Activated T-helper 2 cell treated with anti-CD3 and anti-CD28 coated beads, Interferon-gamma antibody, Interleukin-2, Interleukin-4, amounts not matched to agents 10 μg/mL and 5 μg/mL and 100 μg/mL, durations not matched to agents 14 hours and 24 hours and 36 hours (primary cell): ENCODE measurements around the gene PFDN5. TPM values are rescaled to one million over a fixed set of nuclear protein-coding genes. Genes with fewer than 3 reads are reported as not detected.
A peak's percentile ranks its signal among the peaks of the same experiment; 100 is the strongest.

Source experiments
- DNase-seq: peaks from one replicate; pipeline ENCODE4 v3.0.0; 2021; ENCODE audit warnings: low spot score
- H3K27ac Mint-ChIP-seq: one replicate; pipeline ENCODE4 v1.8.0; 2021; ENCODE audit warnings: mixed read lengths
- H3K27me3 Mint-ChIP-seq: one replicate; pipeline ENCODE4 v1.8.0; 2021; ENCODE audit warnings: low read depth, mixed read lengths
- H3K36me3 Mint-ChIP-seq: one replicate; pipeline ENCODE4 v1.8.0; 2021; ENCODE audit warnings: low read depth, mixed read lengths
- H3K4me1 Mint-ChIP-seq: one replicate; pipeline ENCODE4 v1.8.0; 2021; ENCODE audit warnings: low read depth, mixed read lengths
- H3K4me3 Mint-ChIP-seq: one replicate; pipeline ENCODE4 v1.8.0; 2021; ENCODE audit warnings: low read depth, mild to moderate bottlenecking, moderate library complexity, mixed read lengths
- H3K9me3 Mint-ChIP-seq: one replicate; pipeline ENCODE4 v1.8.0; 2021; ENCODE audit warnings: mixed read lengths
- intact Hi-C: fragments of 100-400 bp; cut with micrococcal nuclease; formaldehyde crosslinking; loops from one replicate; pipeline ENCODE4 v1.15.1; 2023
- total RNA-seq: library from RNA; stranded (reverse); gene quantifications from 2 replicates; pipeline ENCODE4 v1.2.3, GENCODE V29; 2022

The PFDN5 gene
- total RNA-seq: 321 and 326 TPM in 2 replicates

DNA sequence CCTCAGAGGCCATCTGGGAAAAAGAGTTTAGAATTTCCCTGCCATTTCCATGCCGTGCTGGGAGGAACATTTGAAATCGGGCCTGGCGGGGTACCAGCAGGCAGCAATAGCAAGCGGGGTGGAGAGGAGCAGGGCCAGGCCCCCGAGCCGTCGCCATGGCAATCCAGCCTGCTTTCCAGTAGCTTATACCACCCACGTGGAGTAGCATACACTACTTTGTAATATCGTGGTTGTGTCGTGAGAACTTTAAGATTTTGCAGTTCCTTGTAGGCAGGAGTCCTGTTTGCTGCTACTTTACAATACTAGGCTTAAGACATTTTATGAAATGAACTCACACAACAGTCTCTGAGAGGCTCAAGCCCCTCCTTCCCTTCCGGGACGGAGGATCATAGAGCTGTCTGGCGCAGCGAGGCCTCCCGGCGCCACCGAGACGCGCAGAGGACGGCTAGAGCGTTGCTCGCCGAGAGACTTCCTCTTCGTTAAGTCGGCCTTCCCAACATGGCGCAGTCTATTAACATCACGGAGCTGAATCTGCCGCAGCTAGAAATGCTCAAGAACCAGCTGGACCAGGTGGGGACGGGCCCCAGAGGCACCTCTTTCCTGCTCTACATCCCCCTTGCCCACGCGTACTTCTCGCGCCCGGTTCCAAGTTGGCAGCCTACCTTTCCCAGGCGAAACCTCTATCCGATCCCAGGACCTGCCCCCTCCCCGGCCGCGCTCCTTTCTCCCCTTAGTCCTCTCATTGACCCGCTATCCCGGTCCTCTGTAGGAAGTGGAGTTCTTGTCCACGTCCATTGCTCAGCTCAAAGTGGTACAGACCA lies at the start of gene PFDN5:
Gene PFDN5 (plus strand): TSS at position 473 of the 821 bp plus-strand sequence. CDS start 26 bp downstream, at position 499.
- Mint-ChIP-seq H3K36me3 (peaks cover 89% of the 10 kb centered on the region), H3K4me1 (peaks cover 40% of the 10 kb centered on the region), H3K27ac (peak within 1 kb of the TSS; percentile 92), H3K4me3 (peak within 1 kb of the TSS; percentile 98), H3K9me3 (no peaks in the 10 kb centered on the region), H3K27me3 (no peaks in the 10 kb centered on the region)
- peak; percentile 86 for DNase-seq
- intact Hi-C loops: loop anchor here (1.0 to 5.0 kb wide), 5 partner anchors 26 to 87 kb away; partner anchors contain the start of genes AAAS, ESPL1 and SP1

DNA sequence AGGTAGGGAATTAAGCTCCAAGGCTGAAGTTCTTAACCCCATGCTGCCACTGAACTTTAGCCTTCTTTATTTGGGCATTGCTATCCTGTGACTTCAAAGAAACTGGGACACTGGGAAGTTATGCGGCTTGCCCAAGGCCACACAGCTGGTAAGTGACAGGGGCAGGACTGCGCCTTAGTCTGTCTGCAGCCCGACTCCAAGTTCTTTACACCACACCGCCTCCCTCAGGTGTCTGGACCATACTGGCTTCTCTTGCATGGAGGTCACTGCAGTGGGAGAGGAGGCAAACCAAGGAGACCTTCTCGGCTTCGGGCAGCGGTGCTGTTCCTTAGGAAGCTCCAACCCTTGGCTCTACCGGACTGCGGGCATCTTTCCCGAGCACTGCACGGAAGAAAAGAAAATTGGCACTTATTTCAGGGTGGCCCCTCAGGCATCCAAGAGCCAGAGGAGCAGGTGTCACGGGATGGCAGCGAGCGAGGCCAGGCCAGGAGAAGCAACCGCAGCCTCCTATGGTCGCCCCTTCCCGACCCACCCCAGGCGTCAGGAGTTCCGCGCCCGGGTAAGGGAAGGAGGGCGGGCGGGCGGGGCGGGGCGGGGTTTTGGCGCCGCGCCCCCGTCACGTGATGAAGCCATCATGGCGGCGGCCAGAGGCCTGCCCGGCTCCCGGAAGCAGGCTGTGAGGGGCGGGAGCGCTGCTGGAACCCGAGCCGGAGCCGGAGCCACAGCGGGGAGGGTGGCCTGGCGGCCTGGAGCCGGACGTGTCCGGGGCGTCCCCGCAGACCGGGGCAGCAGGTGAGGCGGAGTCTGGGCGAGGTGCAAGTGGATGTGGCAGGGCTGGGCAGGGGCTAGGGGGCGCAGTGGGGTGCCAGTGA lies 43.6 kb upstream of the PFDN5 start:
- peaks cover 26% of the 10 kb centered on the region for H3K36me3 Mint-ChIP-seq
- H3K27me3 Mint-ChIP-seq: peaks cover 2% of the 10 kb centered on the region
- peak overlapping the region; percentile 94 for H3K4me3 Mint-ChIP-seq
- peak; percentile 70 for DNase-seq
- intact Hi-C loops: loop anchor here (1.0 to 5.0 kb wide), 5 partner anchors 17 to 46 kb away; partner anchors contain the start of genes ESPL1, MYG1, PFDN5 and RARG
- H3K9me3 Mint-ChIP-seq: no peaks in the 10 kb centered on the region
- peaks cover 37% of the 10 kb centered on the region for H3K4me1 Mint-ChIP-seq
- H3K27ac Mint-ChIP-seq: peak overlapping the region; percentile 86

DNA sequence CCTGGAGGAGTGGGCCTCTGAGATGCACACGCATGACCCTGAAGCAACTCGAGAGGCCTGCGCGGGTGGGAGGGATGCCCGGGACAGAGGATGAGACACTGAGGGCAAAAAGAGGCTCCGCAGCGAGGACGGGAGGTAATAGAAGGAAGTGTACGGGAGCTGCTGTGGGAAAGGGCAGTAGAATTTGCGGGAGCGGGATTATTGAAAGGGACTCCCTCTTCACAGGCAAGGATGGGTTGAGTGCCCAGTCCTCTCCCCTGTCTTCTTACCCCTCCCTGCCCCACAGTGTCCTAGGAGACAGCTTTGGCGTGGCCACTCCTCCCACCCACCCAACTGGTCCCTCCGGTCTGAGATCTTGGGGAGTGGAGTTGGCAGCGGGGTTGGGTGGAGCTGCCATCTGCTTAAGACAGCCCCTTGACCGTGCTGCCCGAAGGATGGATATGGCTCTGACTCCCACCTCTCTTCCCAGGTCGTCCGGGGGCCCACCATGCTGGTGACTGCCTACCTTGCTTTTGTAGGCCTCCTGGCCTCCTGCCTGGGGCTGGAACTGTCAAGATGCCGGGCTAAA lies 42.9 kb upstream of the PFDN5 start:
- intact Hi-C loops: loop anchor here (1.0 to 5.0 kb wide), 3 partner anchors 16 to 45 kb away; partner anchors contain the start of genes ESPL1, MYG1, PFDN5 and RARG
- Mint-ChIP-seq H3K36me3 (peaks cover 26% of the 10 kb centered on the region), H3K9me3 (no peaks in the 10 kb centered on the region), H3K4me1 (peaks cover 37% of the 10 kb centered on the region), H3K27me3 (peaks cover 2% of the 10 kb centered on the region), H3K27ac (peak overlapping the region; percentile 82), H3K4me3 (peak overlapping the region; percentile 94)
- DNase-seq: no peak

DNA sequence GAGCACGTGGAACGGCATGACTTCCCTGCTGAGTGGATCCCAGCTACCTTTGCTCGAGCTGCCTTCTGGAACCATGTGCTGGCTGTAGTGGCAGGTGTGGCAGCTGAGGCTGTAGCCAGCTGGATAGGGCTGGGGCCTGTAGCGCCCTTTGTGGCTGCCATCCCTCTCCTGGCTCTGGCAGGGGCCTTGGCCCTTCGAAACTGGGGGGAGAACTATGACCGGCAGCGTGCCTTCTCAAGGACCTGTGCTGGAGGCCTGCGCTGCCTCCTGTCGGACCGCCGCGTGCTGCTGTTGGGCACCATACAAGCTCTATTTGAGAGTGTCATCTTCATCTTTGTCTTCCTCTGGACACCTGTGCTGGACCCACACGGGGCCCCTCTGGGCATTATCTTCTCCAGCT lies 42.0 kb upstream of the PFDN5 start:
- peaks cover 37% of the 10 kb centered on the region for H3K4me1 Mint-ChIP-seq
- peak overlapping the region; percentile 37 for H3K27ac Mint-ChIP-seq
- peak overlapping the region; percentile 94 for H3K4me3 Mint-ChIP-seq
- peaks cover 26% of the 10 kb centered on the region for H3K36me3 Mint-ChIP-seq
- peaks cover 2% of the 10 kb centered on the region for H3K27me3 Mint-ChIP-seq
- DNase-seq: no peak
- intact Hi-C loops: loop anchor here (2.0 to 5.0 kb wide), 2 partner anchors 20 to 44 kb away; partner anchors contain the start of genes MYG1, PFDN5 and RARG
- no peaks in the 10 kb centered on the region for H3K9me3 Mint-ChIP-seq

DNA sequence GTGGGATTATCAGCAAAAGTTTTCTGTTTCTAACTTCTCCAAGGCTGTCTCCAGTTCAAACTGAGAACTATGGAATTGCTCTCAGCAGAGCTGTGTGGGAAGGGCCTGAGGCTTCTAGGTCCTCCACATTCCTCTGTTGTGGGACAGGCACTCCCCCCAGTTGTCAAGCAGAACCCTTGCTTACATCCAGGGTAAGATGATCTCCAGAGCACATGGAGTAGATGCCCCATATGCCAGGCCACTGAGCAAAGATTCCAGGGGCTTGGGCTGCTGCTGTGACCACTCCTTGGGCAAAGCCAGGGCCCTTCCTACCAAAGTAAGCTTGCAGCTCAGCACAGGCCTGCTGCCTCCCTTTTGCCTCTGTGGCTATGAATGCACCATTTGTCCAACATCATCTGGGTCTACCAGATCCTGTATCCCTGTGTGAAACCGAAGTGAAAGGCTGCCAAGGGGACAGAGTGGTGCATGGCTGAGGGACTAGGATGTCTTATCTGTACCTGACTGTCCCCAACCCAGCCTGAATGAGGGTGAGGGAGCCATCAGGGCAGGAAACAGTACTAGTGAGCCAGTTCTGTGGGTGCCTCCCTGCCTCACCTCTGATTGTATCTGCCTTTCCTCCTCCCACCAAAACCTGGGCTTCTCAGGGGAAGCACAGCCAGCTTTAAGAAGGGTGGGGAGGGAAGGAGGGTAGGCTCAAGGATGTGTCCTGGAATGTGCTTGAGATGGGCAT lies 40.4 kb upstream of the PFDN5 start:
- peaks cover 26% of the 10 kb centered on the region for H3K36me3 Mint-ChIP-seq
- H3K27me3 Mint-ChIP-seq: no peaks in the 10 kb centered on the region
- intact Hi-C loops: loop anchor here (5.0 kb wide), 1 partner anchor 42 kb away; the partner anchor contains the start of genes MYG1 and PFDN5
- peaks cover 42% of the 10 kb centered on the region for H3K4me1 Mint-ChIP-seq
- no peak overlapping the region for H3K27ac Mint-ChIP-seq
- H3K9me3 Mint-ChIP-seq: no peaks in the 10 kb centered on the region
- no peak for DNase-seq
- H3K4me3 Mint-ChIP-seq: peak overlapping the region; percentile 30

DNA sequence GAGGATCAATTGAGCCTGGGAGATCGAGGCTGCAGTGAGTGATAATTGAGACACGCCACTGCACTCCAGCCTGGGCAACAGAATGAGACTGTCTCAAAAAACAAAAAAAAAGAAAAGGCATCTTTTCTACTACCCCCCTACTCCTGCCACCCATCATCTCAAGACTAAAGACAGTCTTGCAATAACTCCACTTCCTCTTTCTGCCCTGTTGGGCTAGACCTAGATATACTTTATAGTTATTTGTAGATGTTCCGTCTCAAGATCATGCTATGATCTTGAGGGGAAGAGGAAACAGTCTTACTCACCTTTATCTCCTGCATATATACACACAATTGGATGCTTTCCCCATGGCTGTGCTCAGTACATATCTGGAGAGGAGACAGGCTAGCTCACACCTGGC lies 39.3 kb upstream of the PFDN5 start:
- Mint-ChIP-seq H3K9me3 (no peaks in the 10 kb centered on the region), H3K27ac (no peak overlapping the region), H3K4me3 (no peak overlapping the region), H3K4me1 (peaks cover 42% of the 10 kb centered on the region), H3K27me3 (no peaks in the 10 kb centered on the region), H3K36me3 (peaks cover 26% of the 10 kb centered on the region)
- intact Hi-C loops: no loop called here
- no peak for DNase-seq

DNA sequence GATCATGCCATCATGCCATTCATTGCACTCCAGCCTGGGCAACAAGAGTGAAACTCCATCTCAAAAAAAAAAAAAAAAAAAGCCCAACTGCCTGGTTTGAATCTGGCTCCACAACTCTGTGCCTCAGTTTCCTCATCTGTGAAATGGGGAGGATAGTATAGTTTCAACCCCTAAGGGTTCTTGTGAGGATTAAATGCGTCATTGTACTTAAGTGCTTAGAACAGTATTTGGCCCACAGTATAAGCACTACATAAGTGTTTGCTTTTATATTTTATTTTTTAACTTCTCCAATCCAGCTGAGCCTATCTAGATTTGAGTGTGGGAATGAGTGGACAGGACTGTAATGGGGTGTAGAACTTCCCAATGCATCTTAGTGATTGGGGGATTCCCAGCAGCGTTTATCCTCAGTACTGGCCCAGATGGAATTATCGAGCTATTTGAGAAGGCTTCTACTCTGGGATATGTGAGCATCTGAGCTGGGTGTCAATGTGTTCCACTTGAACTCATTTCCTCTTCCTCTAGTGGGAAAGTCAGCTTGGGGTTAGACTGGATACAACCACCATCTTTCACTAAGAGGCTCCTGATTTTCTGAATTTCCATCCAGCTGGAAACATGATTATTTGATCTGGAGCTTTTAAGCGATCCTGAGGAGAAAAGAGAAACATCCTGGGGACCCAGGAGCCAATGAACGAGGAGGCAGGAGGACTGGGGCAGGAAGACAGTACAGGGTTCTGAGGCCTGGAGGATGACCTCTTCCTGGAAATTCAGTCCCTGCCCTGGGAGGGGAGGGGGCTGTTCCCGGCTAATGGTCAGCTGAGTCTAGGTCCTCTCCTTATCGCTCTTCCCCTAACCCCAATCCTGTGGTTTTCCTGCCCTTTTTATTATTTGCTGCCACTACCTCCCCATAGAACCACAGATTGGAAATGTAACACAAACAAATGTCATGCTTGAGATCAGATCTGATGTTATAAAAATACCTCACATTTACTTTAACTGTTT lies 36.5 kb upstream of the PFDN5 start:
- Mint-ChIP-seq H3K36me3 (peaks cover 21% of the 10 kb centered on the region), H3K9me3 (no peaks in the 10 kb centered on the region), H3K4me3 (no peak overlapping the region), H3K4me1 (peaks cover 25% of the 10 kb centered on the region), H3K27me3 (no peaks in the 10 kb centered on the region), H3K27ac (no peak overlapping the region)
- DNase-seq: no peak
- intact Hi-C loops: no loop called here

DNA sequence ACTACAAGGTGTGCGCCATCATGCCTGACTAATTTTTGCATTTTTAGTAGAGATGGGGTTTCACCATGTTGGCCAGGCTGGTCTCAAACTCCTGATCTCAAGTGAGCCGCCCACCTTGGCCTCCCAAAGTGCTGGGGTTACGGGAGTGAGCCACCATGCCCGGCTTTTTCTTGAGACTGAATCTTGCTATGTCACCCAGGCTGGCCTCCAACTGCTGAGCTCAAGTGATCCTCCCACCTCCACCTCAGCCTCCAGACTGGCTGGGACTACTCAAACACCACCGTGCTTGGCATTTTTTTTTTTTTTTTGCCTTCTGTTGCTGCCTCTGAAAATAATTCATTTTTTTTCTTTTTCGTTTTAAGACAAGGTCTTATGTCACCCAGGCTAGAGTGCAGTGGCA lies 35.5 kb upstream of the PFDN5 start:
- H3K27ac Mint-ChIP-seq: no peak overlapping the region
- H3K4me3 Mint-ChIP-seq: no peak overlapping the region
- intact Hi-C loops: no loop called here
- no peak for DNase-seq
- H3K27me3 Mint-ChIP-seq: no peaks in the 10 kb centered on the region
- peaks cover 11% of the 10 kb centered on the region for H3K36me3 Mint-ChIP-seq
- peaks cover 20% of the 10 kb centered on the region for H3K4me1 Mint-ChIP-seq
- no peaks in the 10 kb centered on the region for H3K9me3 Mint-ChIP-seq

DNA sequence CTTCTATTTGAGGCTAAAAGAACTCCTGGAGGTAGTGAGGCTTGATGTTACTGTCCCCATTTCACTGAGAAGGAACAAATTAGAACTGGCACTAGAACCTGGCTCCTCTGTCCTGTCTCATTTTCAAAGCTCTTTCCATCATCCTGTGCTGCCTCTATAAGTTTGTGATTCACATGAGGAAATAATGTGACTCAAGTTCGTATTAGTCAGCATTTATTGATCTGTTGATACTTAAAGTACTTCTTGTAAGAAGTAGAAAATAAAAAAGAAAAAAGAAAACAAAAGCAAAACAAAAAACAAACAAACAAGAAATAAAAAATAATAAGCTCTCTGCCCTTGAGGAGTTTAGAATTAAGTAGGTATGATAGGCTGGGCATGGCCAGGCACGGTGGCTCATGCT lies 29.6 kb upstream of the PFDN5 start:
- Mint-ChIP-seq H3K36me3 (peaks cover 17% of the 10 kb centered on the region), H3K4me3 (no peak overlapping the region), H3K27ac (peak overlapping the region; percentile 5), H3K9me3 (no peaks in the 10 kb centered on the region), H3K4me1 (peaks cover 29% of the 10 kb centered on the region), H3K27me3 (no peaks in the 10 kb centered on the region)
- intact Hi-C loops: no loop called here
- DNase-seq: no peak

DNA sequence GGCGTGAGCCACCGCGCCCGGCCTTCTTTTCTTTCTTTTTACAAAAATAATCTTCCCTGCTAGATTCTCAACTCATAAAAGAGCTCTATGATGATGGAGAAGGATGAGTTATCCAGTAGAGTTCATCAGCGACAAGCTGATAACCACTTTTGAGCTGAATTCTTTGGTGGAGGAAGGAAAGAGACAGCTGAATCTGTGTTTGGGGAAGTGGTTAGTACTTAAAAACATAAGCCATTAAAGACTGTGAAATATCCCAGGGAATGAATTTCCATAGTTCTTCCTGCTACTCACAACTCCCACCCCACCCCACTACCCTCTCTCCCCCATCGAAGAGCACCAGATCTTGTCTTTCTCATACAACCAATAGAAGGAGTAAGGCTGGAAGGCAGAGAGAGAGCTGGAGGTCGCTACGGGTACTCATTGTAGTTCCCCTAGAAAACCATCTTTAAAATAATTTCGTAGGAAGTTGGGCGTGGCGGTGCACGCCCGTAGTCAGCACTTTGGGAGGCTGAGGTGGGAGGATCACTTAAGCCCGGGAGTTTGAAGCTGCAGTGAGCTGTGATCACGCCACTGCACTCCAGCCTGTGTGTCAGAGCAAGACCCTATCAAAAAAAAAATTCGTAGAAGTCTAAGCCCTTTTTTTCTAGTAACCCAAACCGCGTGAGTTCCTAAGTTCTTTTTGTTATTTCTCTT lies 27.9 kb upstream of the PFDN5 start:
- Mint-ChIP-seq H3K27me3 (no peaks in the 10 kb centered on the region), H3K36me3 (peaks cover 29% of the 10 kb centered on the region), H3K27ac (peak overlapping the region; percentile 91), H3K4me1 (peaks cover 34% of the 10 kb centered on the region), H3K4me3 (peak overlapping the region; percentile 92), H3K9me3 (no peaks in the 10 kb centered on the region)
- intact Hi-C loops: no loop called here
- DNase-seq: peak; percentile 26
